BJ (cell line): ENCODE measurements around the gene CCDC40. TPM values are rescaled to one million over a fixed set of nuclear protein-coding genes. Genes with fewer than 3 reads are reported as not detected.

Experiments used
- CTCF ChIA-PET: fragments of 350-600 bp; formaldehyde crosslinking; extraction: SDS; loops from one replicate; lab custom pipeline; 2021; ENCODE audit warnings: antibody characterized with exemption, inconsistent platforms; lab: Yijun Ruan, JAX
- POLR2A ChIA-PET: fragments of 300-600 bp; sonication (Branson Sonifier 250); formaldehyde crosslinking; extraction: SDS; loops from one replicate; lab custom pipeline; 2021; ENCODE audit warnings: antibody characterized with exemption; lab: Charles Lee
- DNase-seq: peaks from one replicate; pipeline ENCODE4 v3.0.0-alpha.2; 2011; ENCODE audit warnings: low read depth
- H3K27me3 ChIP-seq: 2 replicates; pipeline ENCODE4 v1.6.0; 2011; ENCODE audit warnings: low read length; ENCODE audit not compliant: control insufficient read depth, insufficient read depth
- H3K36me3 ChIP-seq: 2 replicates; pipeline ENCODE4 v1.5.1; 2011; ENCODE audit warnings: low read length; ENCODE audit not compliant: control insufficient read depth, insufficient read depth
- H3K4me3 ChIP-seq: 2 replicates; pipeline ENCODE4 v1.5.1; 2011; ENCODE audit warnings: low read depth, mild to moderate bottlenecking, control low read depth, low read length
- CTCF ChIP-seq: IDR thresholded peaks from 2 replicates; pipeline ENCODE4 v1.5.1; 2011; ENCODE audit warnings: low read depth, mild to moderate bottlenecking, control low read depth, inconsistent platforms, low read length, moderate library complexity; ENCODE audit not compliant: insufficient read depth
- polyA plus RNA-seq: library from polyadenylated mRNA; depleted of rRNA; stranded (reverse); fragments of >200 nt; gene quantifications from 2 replicates; pipeline ENCODE4 v1.2.3, GENCODE V29; 2011

Gene CCDC40
- polyA plus RNA-seq, 1 experiment = 3.1 TPM

- TF ChIP-seq CTCF = peak; percentile 38
- no peaks in the 10 kb centered on the region for H3K36me3 ChIP-seq
- ChIA-PET POLR2A (interaction anchor here (0.6 kb wide), 3 partner anchors 14 to 140 kb away, joined by 3 to 4 read pairs (median 4); no protein-coding TSS in a partner anchor), CTCF (interaction anchor here (0.6 to 2.9 kb wide), 55 partner anchors 8 to 939 kb away, joined by 3 to 42 read pairs (median 4); no protein-coding TSS in a partner anchor)
- H3K27me3 ChIP-seq = no peaks in the 10 kb centered on the region
- no peak for DNase-seq
- H3K4me3 ChIP-seq = peak within 1 kb of the TSS; percentile 81
Measured at GRCh38 chr17:80101011-80101945, 64.8 kb downstream of the CCDC40 start, which contains the start of gene GAA. TSS of gene GAA (plus strand) at chr17:80101581. CDS start at chr17:80104587, 3,006 bp downstream.

- H3K36me3 ChIP-seq = no peaks in the 10 kb centered on the region
- no peak for DNase-seq
- no peaks in the 10 kb centered on the region for H3K27me3 ChIP-seq
- no peak for TF ChIP-seq CTCF
- CTCF ChIA-PET = interaction anchor here (0.6 to 2.9 kb wide), 54 partner anchors 8 to 938 kb away, joined by 3 to 42 read pairs (median 4); no protein-coding TSS in a partner anchor
- POLR2A ChIA-PET = interaction anchor here (0.6 kb wide), 1 partner anchor 67 kb away, joined by 4 read pairs; no protein-coding TSS in a partner anchor
- H3K4me3 ChIP-seq = peak overlapping the region; percentile 81
Measured at GRCh38 chr17:80101946-80102663, 65.7 kb downstream of the CCDC40 start.

- no peak for DNase-seq
- TF ChIP-seq CTCF = no peak
- Histone ChIP-seq H3K36me3 (no peaks in the 10 kb centered on the region), H3K27me3 (no peaks in the 10 kb centered on the region), H3K4me3 (no peak overlapping the region)
- ChIA-PET CTCF (interaction anchor here (1.4 to 1.5 kb wide), 2 partner anchors 13 to 21 kb away, joined by 7 to 8 read pairs; no protein-coding TSS in a partner anchor), POLR2A (no interaction called here)
Measured at GRCh38 chr17:80102664-80103448, 66.4 kb downstream of the CCDC40 start.

- Histone ChIP-seq H3K36me3 (no peaks in the 10 kb centered on the region), H3K4me3 (no peak overlapping the region), H3K27me3 (no peaks in the 10 kb centered on the region)
- DNase-seq = no peak
- TF ChIP-seq CTCF = no peak
- CTCF ChIA-PET = interaction anchor here (0.9 to 1.1 kb wide), 2 partner anchors 16 to 96 kb away, joined by 3 to 4 read pairs; no protein-coding TSS in a partner anchor
- POLR2A ChIA-PET = no interaction called here
Measured at GRCh38 chr17:80103449-80104085, 67.1 kb downstream of the CCDC40 start.
